Activated CD8-positive, alpha-beta T cell treated with anti-CD3 and anti-CD28 coated beads, Interleukin-2, amount 10 ng/mL, durations not matched to agents 7 days and 5 days (primary cell): ENCODE measurements around the gene PGAM5. TPM values are rescaled to one million over a fixed set of nuclear protein-coding genes. Genes with fewer than 3 reads are reported as not detected.

Source experiments
- ATAC-seq: fragments of 150-1000 bp; cut with Tn5 transposase; one replicate; pipeline ENCODE4 v1.10.0; 2021; ENCODE audit warnings: moderate library complexity
- CTCF ChIA-PET: fragments of 350-600 bp; sonication (Branson Sonifier 250); formaldehyde crosslinking; loops from one replicate; lab custom pipeline; 2021; ENCODE audit warnings: antibody characterized with exemption; lab: Charles Lee
- POLR2A ChIA-PET: fragments of 350-600 bp; sonication (Branson Sonifier 250); formaldehyde crosslinking; loops from one replicate; lab custom pipeline; 2021; ENCODE audit warnings: antibody characterized with exemption; lab: Charles Lee
- DNase-seq: peaks from one replicate; pipeline ENCODE4 v3.0.0-alpha.2; 2020
- H3K27ac Mint-ChIP-seq: one replicate; pipeline ENCODE4 v1.8.0; 2021; ENCODE audit warnings: mild to moderate bottlenecking, mixed read lengths
- H3K27me3 Mint-ChIP-seq: one replicate; pipeline ENCODE4 v1.8.0; 2021; ENCODE audit warnings: low read depth, mixed read lengths
- H3K36me3 Mint-ChIP-seq: one replicate; pipeline ENCODE4 v1.8.0; 2021; ENCODE audit warnings: low read depth, mixed read lengths
- H3K4me1 Mint-ChIP-seq: one replicate; pipeline ENCODE4 v1.8.0; 2021; ENCODE audit warnings: low read depth, mixed read lengths
- H3K4me3 Mint-ChIP-seq: one replicate; pipeline ENCODE4 v1.8.0; 2021; ENCODE audit warnings: mild to moderate bottlenecking, mixed read lengths
- H3K9me3 Mint-ChIP-seq: one replicate; pipeline ENCODE4 v1.8.0; 2022; ENCODE audit warnings: mixed read lengths; ENCODE audit not compliant: insufficient read depth
- total RNA-seq, 2 experiments: library from RNA; stranded (reverse); gene quantifications; one replicate each; pipeline ENCODE4 v1.2.3, GENCODE V29; 2021

The PGAM5 gene
- 10 to 100 TPM; 59.3 to 59.8 TPM for total RNA-seq

- Mint-ChIP-seq H3K4me3 (peak within 1 kb of the TSS; percentile 86), H3K27ac (peak within 1 kb of the TSS; percentile 83), H3K36me3 (peaks cover 32% of the 10 kb centered on the region), H3K27me3 (no peaks in the 10 kb centered on the region), H3K4me1 (peaks cover 25% of the 10 kb centered on the region), H3K9me3 (no peaks in the 10 kb centered on the region)
- DNase-seq: peak; percentile 92
- POLR2A ChIA-PET: interaction anchor here (0.9 to 1.5 kb wide), 4 partner anchors 12 to 278 kb away, joined by 3 to 6 read pairs (median 4); partner anchors contain the start of gene POLE
- ATAC-seq: peak; percentile 94
- CTCF ChIA-PET: no interaction called here
Observed at GRCh38 chr12:132710405-132711079, at the start of gene PGAM5. Gene PGAM5 (plus strand): TSS chr12:132710842. CDS start chr12:132710877, 35 bp downstream.

GRCh38 chr12:132660996-132661395 is 49.6 kb upstream of the PGAM5 start:
- ChIA-PET POLR2A (no interaction called here), CTCF (no interaction called here)
- Mint-ChIP-seq H3K4me3 (no peak overlapping the region), H3K27me3 (no peaks in the 10 kb centered on the region), H3K27ac (peak overlapping the region; percentile 74), H3K36me3 (peaks cover 89% of the 10 kb centered on the region), H3K9me3 (no peaks in the 10 kb centered on the region), H3K4me1 (peaks cover 56% of the 10 kb centered on the region)
- ATAC-seq (no peak), DNase-seq (no peak)

GRCh38 chr12:132661972-132662371 is 48.7 kb upstream of the PGAM5 start:
- H3K4me1 Mint-ChIP-seq: peaks cover 56% of the 10 kb centered on the region
- DNase-seq: no peak
- H3K27me3 Mint-ChIP-seq: no peaks in the 10 kb centered on the region
- H3K4me3 Mint-ChIP-seq: no peak overlapping the region
- peak overlapping the region; percentile 47 for H3K27ac Mint-ChIP-seq
- peaks cover 89% of the 10 kb centered on the region for H3K36me3 Mint-ChIP-seq
- H3K9me3 Mint-ChIP-seq: no peaks in the 10 kb centered on the region
- CTCF ChIA-PET: no interaction called here
- no peak for ATAC-seq
- POLR2A ChIA-PET: no interaction called here

GRCh38 chr12:132662901-132663755 is 47.5 kb upstream of the PGAM5 start:
- no peak for ATAC-seq
- H3K27ac Mint-ChIP-seq: peak overlapping the region; percentile 65

GRCh38 chr12:132664206-132665148 is 46.2 kb upstream of the PGAM5 start:
- no peak for ATAC-seq
- H3K4me3 Mint-ChIP-seq: no peak overlapping the region
- H3K27me3 Mint-ChIP-seq: no peaks in the 10 kb centered on the region
- CTCF ChIA-PET: no interaction called here
- peaks cover 85% of the 10 kb centered on the region for H3K36me3 Mint-ChIP-seq
- peaks cover 56% of the 10 kb centered on the region for H3K4me1 Mint-ChIP-seq
- no peaks in the 10 kb centered on the region for H3K9me3 Mint-ChIP-seq
- H3K27ac Mint-ChIP-seq: peak overlapping the region; percentile 70
- DNase-seq: no peak
- POLR2A ChIA-PET: no interaction called here

More at GRCh38 chr12:132662901-132663755, 47.5 kb upstream of the PGAM5 start:
- ChIA-PET CTCF (no interaction called here), POLR2A (no interaction called here)
- no peak for DNase-seq
- H3K9me3 Mint-ChIP-seq: no peaks in the 10 kb centered on the region
- H3K4me1 Mint-ChIP-seq: peaks cover 56% of the 10 kb centered on the region
- no peaks in the 10 kb centered on the region for H3K27me3 Mint-ChIP-seq
- H3K36me3 Mint-ChIP-seq: peaks cover 87% of the 10 kb centered on the region
- no peak overlapping the region for H3K4me3 Mint-ChIP-seq

GRCh38 chr12:132665149-132665491 is 45.5 kb upstream of the PGAM5 start:
- Mint-ChIP-seq H3K4me1 (peaks cover 50% of the 10 kb centered on the region), H3K4me3 (no peak overlapping the region), H3K27ac (no peak overlapping the region), H3K36me3 (peaks cover 85% of the 10 kb centered on the region), H3K9me3 (no peaks in the 10 kb centered on the region), H3K27me3 (no peaks in the 10 kb centered on the region)
- POLR2A ChIA-PET: no interaction called here
- no peak for DNase-seq
- ATAC-seq: no peak
- CTCF ChIA-PET: interaction anchor here (0.7 kb wide), 1 partner anchor 50 kb away, joined by 3 read pairs; no protein-coding TSS in a partner anchor

- no peak overlapping the region for H3K4me3 Mint-ChIP-seq
- DNase-seq (no peak), ATAC-seq (no peak)
- POLR2A ChIA-PET: no interaction called here
- no peaks in the 10 kb centered on the region for H3K27me3 Mint-ChIP-seq
- CTCF ChIA-PET: interaction anchor here (0.7 kb wide), 1 partner anchor 51 kb away, joined by 3 read pairs; no protein-coding TSS in a partner anchor
- H3K4me1 Mint-ChIP-seq: peaks cover 44% of the 10 kb centered on the region
- H3K27ac Mint-ChIP-seq: no peak overlapping the region
- no peaks in the 10 kb centered on the region for H3K9me3 Mint-ChIP-seq
- peaks cover 80% of the 10 kb centered on the region for H3K36me3 Mint-ChIP-seq
Observed at GRCh38 chr12:132665794-132666193, 44.8 kb upstream of the PGAM5 start.

- POLR2A ChIA-PET: interaction anchor here (1.1 kb wide), 1 partner anchor 9 kb away, joined by 3 read pairs; no protein-coding TSS in a partner anchor
- no peaks in the 10 kb centered on the region for H3K27me3 Mint-ChIP-seq
- DNase-seq (no peak), ATAC-seq (no peak)
- H3K4me1 Mint-ChIP-seq: peaks cover 22% of the 10 kb centered on the region
- no peaks in the 10 kb centered on the region for H3K9me3 Mint-ChIP-seq
- CTCF ChIA-PET: no interaction called here
- peaks cover 74% of the 10 kb centered on the region for H3K36me3 Mint-ChIP-seq
- H3K27ac Mint-ChIP-seq: no peak overlapping the region
- no peak overlapping the region for H3K4me3 Mint-ChIP-seq
Observed at GRCh38 chr12:132668191-132669088, 42.2 kb upstream of the PGAM5 start.

- Mint-ChIP-seq H3K27ac (no peak overlapping the region), H3K4me3 (no peak overlapping the region), H3K27me3 (no peaks in the 10 kb centered on the region), H3K36me3 (peaks cover 74% of the 10 kb centered on the region), H3K9me3 (no peaks in the 10 kb centered on the region), H3K4me1 (peaks cover 13% of the 10 kb centered on the region)
- ChIA-PET POLR2A (interaction anchor here (1.1 kb wide), 1 partner anchor 10 kb away, joined by 3 read pairs; no protein-coding TSS in a partner anchor), CTCF (no interaction called here)
- DNase-seq (no peak), ATAC-seq (no peak)
Observed at GRCh38 chr12:132669166-132669879, 41.3 kb upstream of the PGAM5 start.

GRCh38 chr12:132672116-132672515 is 38.5 kb upstream of the PGAM5 start:
- H3K36me3 Mint-ChIP-seq: peaks cover 76% of the 10 kb centered on the region
- peaks cover 4% of the 10 kb centered on the region for H3K4me1 Mint-ChIP-seq
- H3K9me3 Mint-ChIP-seq: no peaks in the 10 kb centered on the region
- no peaks in the 10 kb centered on the region for H3K27me3 Mint-ChIP-seq
- no peak for ATAC-seq
- H3K27ac Mint-ChIP-seq: no peak overlapping the region
- CTCF ChIA-PET: no interaction called here
- no peak overlapping the region for H3K4me3 Mint-ChIP-seq
- POLR2A ChIA-PET: no interaction called here
- DNase-seq: no peak
